ENCODE measurements around the gene TIMP2.
"Not testable (repeated sequence)": the region's sequence is repeated elsewhere in the genome, so short reads cannot be mapped to it uniquely, and the experiment has no call there.

Gene TIMP2

GRCh38 chr17:78956254-78956653 lies 31.1 kb upstream of the TIMP2 start:
- DNase-seq (ENCODE audit: low spot score): no peak

- no peak for DNase-seq (ENCODE audit: low spot score)
Measured at GRCh38 chr17:78954684-78955083, 29.5 kb upstream of the TIMP2 start.

- DNase-seq (ENCODE audit: low spot score): peak; percentile 29
Measured at GRCh38 chr17:78953356-78954350, 28.5 kb upstream of the TIMP2 start.

GRCh38 chr17:78952706-78953105 lies 27.5 kb upstream of the TIMP2 start:
- DNase-seq (ENCODE audit: low spot score): no peak

- DNase-seq (ENCODE audit: low spot score): no peak
Measured at GRCh38 chr17:78951967-78952551, 26.9 kb upstream of the TIMP2 start.

GRCh38 chr17:78950870-78951269 lies 25.7 kb upstream of the TIMP2 start:
- DNase-seq (ENCODE audit: low spot score): no peak

GRCh38 chr17:78947235-78948149 lies 22.3 kb upstream of the TIMP2 start:
- no peak for DNase-seq (ENCODE audit: low spot score)

GRCh38 chr17:78946631-78947030 lies 21.4 kb upstream of the TIMP2 start:
- no peak for DNase-seq (ENCODE audit: low spot score)

- DNase-seq (ENCODE audit: low spot score): no peak
Measured at GRCh38 chr17:78946131-78946530, 20.9 kb upstream of the TIMP2 start.

GRCh38 chr17:78945455-78945854 lies 20.3 kb upstream of the TIMP2 start:
- not testable (repeated sequence) for DNase-seq (ENCODE audit: low spot score)

GRCh38 chr17:78944956-78945355 lies 19.8 kb upstream of the TIMP2 start:
- DNase-seq (ENCODE audit: low spot score): no peak

GRCh38 chr17:78944026-78944425 lies 18.8 kb upstream of the TIMP2 start:
- DNase-seq (ENCODE audit: low spot score): no peak

- DNase-seq (ENCODE audit: low spot score): peak; percentile 67
Measured at GRCh38 chr17:78940708-78941107, 15.5 kb upstream of the TIMP2 start.

GRCh38 chr17:78940258-78940657 lies 15.1 kb upstream of the TIMP2 start:
- no peak for DNase-seq (ENCODE audit: low spot score)

GRCh38 chr17:78939615-78940014 lies 14.4 kb upstream of the TIMP2 start:
- no peak for DNase-seq (ENCODE audit: low spot score)

- no peak for DNase-seq (ENCODE audit: low spot score)
Measured at GRCh38 chr17:78937561-78937960, 12.4 kb upstream of the TIMP2 start.

- DNase-seq (ENCODE audit: low spot score): no peak
Measured at GRCh38 chr17:78935419-78936323, 10.5 kb upstream of the TIMP2 start.

- DNase-seq (ENCODE audit: low spot score): no peak
Measured at GRCh38 chr17:78934681-78935418, 9.7 kb upstream of the TIMP2 start.

- peak; percentile 84 for DNase-seq (ENCODE audit: low spot score)
Measured at GRCh38 chr17:78933959-78934568, 8.9 kb upstream of the TIMP2 start.
